ENCODE results near the gene GAGE12J. TPM values are rescaled to one million over a fixed set of nuclear protein-coding genes. Genes with fewer than 3 reads are reported as not detected.
A peak's percentile ranks its signal among the peaks of the same experiment; 100 is the strongest.
"Not testable (repeated sequence)": the region's sequence is repeated elsewhere in the genome, so short reads cannot be mapped to it uniquely, and the experiment has no call there.

The GAGE12J gene
- total and polyA plus RNA-seq, 4 donors: not detected

- H3K9me3 ChIP-seq (ENCODE audit: control insufficient read depth in 4 of 4, low read length in 3 of 4); H3K27ac ChIP-seq (ENCODE audit: low read depth in 1 of 2, low read length in 2 of 2); H3K36me3 ChIP-seq (ENCODE audit: control insufficient read depth in 4 of 4, insufficient read depth in 3 of 4, low read depth in 1 of 4, low read length in 3 of 4); H3K4me1 ChIP-seq (ENCODE audit: control insufficient read depth in 4 of 4, insufficient read depth in 4 of 4, low read length in 3 of 4); H3K27me3 ChIP-seq (ENCODE audit: control insufficient read depth in 4 of 4, insufficient read depth in 4 of 4, low read length in 3 of 4); H3K4me3 ChIP-seq (ENCODE audit: low read depth in 1 of 3, low read length in 3 of 3); DNase-seq (ENCODE audit: low spot score); H3K9ac ChIP-seq (ENCODE audit: low read depth in 1 of 2, low read length in 2 of 2): not testable (repeated sequence)
- whole genome bisulfite sequencing: 94% methylated on average over 14 of the region's 24 CpGs
Observed at GRCh38 chrX:49341449-49341848, 19.6 kb downstream of the GAGE12J start.

- not testable (repeated sequence) for H3K27ac ChIP-seq (ENCODE audit: low read depth in 1 of 2, low read length in 2 of 2); H3K9me3 ChIP-seq (ENCODE audit: control insufficient read depth in 4 of 4, low read length in 3 of 4); H3K4me1 ChIP-seq (ENCODE audit: control insufficient read depth in 4 of 4, insufficient read depth in 4 of 4, low read length in 3 of 4); H3K9ac ChIP-seq (ENCODE audit: low read depth in 1 of 2, low read length in 2 of 2); H3K27me3 ChIP-seq (ENCODE audit: control insufficient read depth in 4 of 4, insufficient read depth in 4 of 4, low read length in 3 of 4); H3K4me3 ChIP-seq (ENCODE audit: low read depth in 1 of 3, low read length in 3 of 3); DNase-seq (ENCODE audit: low spot score); H3K36me3 ChIP-seq (ENCODE audit: control insufficient read depth in 4 of 4, insufficient read depth in 3 of 4, low read depth in 1 of 4, low read length in 3 of 4)
- WGBS: 77% methylated on average over 11 of the region's 15 CpGs
Observed at GRCh38 chrX:49344496-49345175, 22.8 kb downstream of the GAGE12J start.

GRCh38 chrX:49345402-49345801 is 23.6 kb downstream of the GAGE12J start:
- H3K36me3 ChIP-seq (ENCODE audit: control insufficient read depth in 4 of 4, insufficient read depth in 3 of 4, low read depth in 1 of 4, low read length in 3 of 4); DNase-seq (ENCODE audit: low spot score); H3K27ac ChIP-seq (ENCODE audit: low read depth in 1 of 2, low read length in 2 of 2); H3K9ac ChIP-seq (ENCODE audit: low read depth in 1 of 2, low read length in 2 of 2); H3K27me3 ChIP-seq (ENCODE audit: control insufficient read depth in 4 of 4, insufficient read depth in 4 of 4, low read length in 3 of 4); H3K4me1 ChIP-seq (ENCODE audit: control insufficient read depth in 4 of 4, insufficient read depth in 4 of 4, low read length in 3 of 4); H3K4me3 ChIP-seq (ENCODE audit: low read depth in 1 of 3, low read length in 3 of 3); H3K9me3 ChIP-seq (ENCODE audit: control insufficient read depth in 4 of 4, low read length in 3 of 4): not testable (repeated sequence)
- 83% methylated on average over 6 of the region's 10 CpGs for WGBS

GRCh38 chrX:49346150-49346549 is 24.3 kb downstream of the GAGE12J start:
- H3K36me3 ChIP-seq (ENCODE audit: control insufficient read depth in 4 of 4, insufficient read depth in 3 of 4, low read depth in 1 of 4, low read length in 3 of 4); H3K4me3 ChIP-seq (ENCODE audit: low read depth in 1 of 3, low read length in 3 of 3); H3K27ac ChIP-seq (ENCODE audit: low read depth in 1 of 2, low read length in 2 of 2); H3K27me3 ChIP-seq (ENCODE audit: control insufficient read depth in 4 of 4, insufficient read depth in 4 of 4, low read length in 3 of 4); H3K9me3 ChIP-seq (ENCODE audit: control insufficient read depth in 4 of 4, low read length in 3 of 4); H3K4me1 ChIP-seq (ENCODE audit: control insufficient read depth in 4 of 4, insufficient read depth in 4 of 4, low read length in 3 of 4); H3K9ac ChIP-seq (ENCODE audit: low read depth in 1 of 2, low read length in 2 of 2): not testable (repeated sequence)
- DNase-seq (ENCODE audit: low spot score): peak; percentile 40
- WGBS: 87% methylated on average over 7 of the region's 11 CpGs

Other genes starting within 250 kb of the GAGE12J start
- gene PRAF2, start 248.0 kb upstream of the GAGE12J start, total RNA-seq: 1 to 10 TPM; 1.4 to 2.1 TPM
- gene PRAF2, start 248.0 kb upstream of the GAGE12J start, polyA plus RNA-seq: 1 to 10 TPM; 5.7 to 8.2 TPM
- 10 to 100 TPM; 28.0 to 47.9 TPM for gene WDR45, start 242.2 kb upstream of the GAGE12J start, total RNA-seq
- gene WDR45, start 242.2 kb upstream of the GAGE12J start, polyA plus RNA-seq: 10 to 100 TPM; 51.2 to 60.7 TPM
- 10 to 100 TPM in 1 of 2 donors, 1 to 10 TPM in 1; 9.5 to 13.8 TPM for gene GPKOW, start 198.3 kb upstream of the GAGE12J start, total RNA-seq
- gene GPKOW, start 198.3 kb upstream of the GAGE12J start, polyA plus RNA-seq: 10 to 100 TPM in 1 of 2 donors, 1 to 10 TPM in 1; 7.7 to 12.0 TPM
- 1 to 10 TPM; 2.9 to 6.9 TPM for gene MAGIX, start 159.3 kb upstream of the GAGE12J start, total RNA-seq
- gene MAGIX, start 159.3 kb upstream of the GAGE12J start, polyA plus RNA-seq: 10 to 100 TPM in 1 of 2 donors, 1 to 10 TPM in 1; 8.8 to 10.8 TPM
- gene PLP2, start 150.1 kb upstream of the GAGE12J start, total RNA-seq: 1 to 10 TPM; 2.4 to 6.7 TPM
- gene PLP2, start 150.1 kb upstream of the GAGE12J start, polyA plus RNA-seq: 10 to 100 TPM; 22.6 to 24.5 TPM
- gene PRICKLE3, start 135.7 kb upstream of the GAGE12J start, total RNA-seq: 1 to 10 TPM; 2.5 to 6.5 TPM
- 1 to 10 TPM; 2.1 to 3.3 TPM for gene PRICKLE3, start 135.7 kb upstream of the GAGE12J start, polyA plus RNA-seq
- gene SYP, start 121.8 kb upstream of the GAGE12J start, total RNA-seq: under 1 TPM; 0.61 to 0.67 TPM
- under 1 TPM; 0.30 to 0.33 TPM for gene SYP, start 121.8 kb upstream of the GAGE12J start, polyA plus RNA-seq
- not detected for gene CACNA1F, start 88.7 kb upstream of the GAGE12J start, total RNA-seq
- under 1 TPM in 1 of 2 donors, not detected in 1; 0.03 TPM for gene CACNA1F, start 88.7 kb upstream of the GAGE12J start, polyA plus RNA-seq
- 1 to 10 TPM; 6.2 TPM for gene CCDC22, start 86.6 kb upstream of the GAGE12J start, total RNA-seq
- gene CCDC22, start 86.6 kb upstream of the GAGE12J start, polyA plus RNA-seq: 1 to 10 TPM; 4.2 to 7.8 TPM
- gene FOXP3, start 57.3 kb upstream of the GAGE12J start, total RNA-seq: under 1 TPM; 0.05 to 0.08 TPM
- under 1 TPM; 0.29 to 0.65 TPM for gene FOXP3, start 57.3 kb upstream of the GAGE12J start, polyA plus RNA-seq
- gene PPP1R3F, start 52.2 kb upstream of the GAGE12J start, total RNA-seq: 1 to 10 TPM; 1.3 to 1.7 TPM
- 1 to 10 TPM in 1 of 2 donors, under 1 TPM in 1; 0.78 to 1.6 TPM for gene PPP1R3F, start 52.2 kb upstream of the GAGE12J start, polyA plus RNA-seq
- gene GAGE10, start 18.4 kb upstream of the GAGE12J start, total RNA-seq: not detected
- not detected for gene GAGE10, start 18.4 kb upstream of the GAGE12J start, polyA plus RNA-seq
- gene GAGE13, start 9.5 kb downstream of the GAGE12J start, total RNA-seq: not detected
- not detected for gene GAGE13, start 9.5 kb downstream of the GAGE12J start, polyA plus RNA-seq
- gene GAGE12C, start 210.1 kb downstream of the GAGE12J start, total RNA-seq: not detected
- not detected for gene GAGE12C, start 210.1 kb downstream of the GAGE12J start, polyA plus RNA-seq
- not detected for gene GAGE12D, start 219.7 kb downstream of the GAGE12J start, total RNA-seq
- gene GAGE12D, start 219.7 kb downstream of the GAGE12J start, polyA plus RNA-seq: not detected
- not detected for gene GAGE12E, start 229.3 kb downstream of the GAGE12J start, total RNA-seq
- gene GAGE12E, start 229.3 kb downstream of the GAGE12J start, polyA plus RNA-seq: not detected
- not detected for gene GAGE12F, start 238.8 kb downstream of the GAGE12J start, total RNA-seq
- not detected for gene GAGE12F, start 238.8 kb downstream of the GAGE12J start, polyA plus RNA-seq
- not detected for gene GAGE12G, start 248.4 kb downstream of the GAGE12J start, total RNA-seq
- not detected for gene GAGE12G, start 248.4 kb downstream of the GAGE12J start, polyA plus RNA-seq

Measured in liver (tissue), 9 donors.